ENCODE measurements around the gene SWI5. TPM values are rescaled to one million over a fixed set of nuclear protein-coding genes. Genes with fewer than 3 reads are reported as not detected.
A peak's percentile ranks its signal among the peaks of the same experiment; 100 is the strongest.

SWI5 gene
- total and polyA plus RNA-seq, 9 of the 15 experiments (the other 6 are each of a cell fraction or from before 2014, with no cell fraction given), result 62.8 to 133 (median 95.9) TPM

- TF ChIP-seq, protein P1, sequence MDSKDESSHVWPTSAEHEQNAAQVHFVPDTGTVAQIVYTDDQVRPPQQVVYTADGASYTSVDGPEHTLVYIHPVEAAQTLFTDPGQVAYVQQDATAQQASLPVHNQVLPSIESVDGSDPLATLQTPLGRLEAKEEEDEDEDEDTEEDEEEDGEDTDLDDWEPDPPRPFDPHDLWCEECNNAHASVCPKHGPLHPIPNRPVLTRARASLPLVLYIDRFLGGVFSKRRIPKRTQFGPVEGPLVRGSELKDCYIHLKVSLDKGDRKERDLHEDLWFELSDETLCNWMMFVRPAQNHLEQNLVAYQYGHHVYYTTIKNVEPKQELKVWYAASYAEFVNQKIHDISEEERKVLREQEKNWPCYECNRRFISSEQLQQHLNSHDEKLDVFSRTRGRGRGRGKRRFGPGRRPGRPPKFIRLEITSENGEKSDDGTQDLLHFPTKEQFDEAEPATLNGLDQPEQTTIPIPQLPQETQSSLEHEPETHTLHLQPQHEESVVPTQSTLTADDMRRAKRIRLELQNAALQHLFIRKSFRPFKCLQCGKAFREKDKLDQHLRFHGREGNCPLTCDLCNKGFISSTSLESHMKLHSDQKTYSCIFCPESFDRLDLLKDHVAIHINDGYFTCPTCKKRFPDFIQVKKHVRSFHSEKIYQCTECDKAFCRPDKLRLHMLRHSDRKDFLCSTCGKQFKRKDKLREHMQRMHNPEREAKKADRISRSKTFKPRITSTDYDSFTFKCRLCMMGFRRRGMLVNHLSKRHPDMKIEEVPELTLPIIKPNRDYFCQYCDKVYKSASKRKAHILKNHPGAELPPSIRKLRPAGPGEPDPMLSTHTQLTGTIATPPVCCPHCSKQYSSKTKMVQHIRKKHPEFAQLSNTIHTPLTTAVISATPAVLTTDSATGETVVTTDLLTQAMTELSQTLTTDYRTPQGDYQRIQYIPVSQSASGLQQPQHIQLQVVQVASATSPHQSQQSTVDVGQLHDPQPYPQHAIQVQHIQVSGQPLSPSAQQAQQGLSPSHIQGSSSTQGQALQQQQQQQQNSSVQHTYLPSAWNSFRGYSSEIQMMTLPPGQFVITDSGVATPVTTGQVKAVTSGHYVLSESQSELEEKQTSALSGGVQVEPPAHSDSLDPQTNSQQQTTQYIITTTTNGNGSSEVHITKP (IDR thresholded peaks at IDR 0.05; ENCODE audit: partially characterized antibody), result no peak
- TF ChIP-seq, protein P2, sequence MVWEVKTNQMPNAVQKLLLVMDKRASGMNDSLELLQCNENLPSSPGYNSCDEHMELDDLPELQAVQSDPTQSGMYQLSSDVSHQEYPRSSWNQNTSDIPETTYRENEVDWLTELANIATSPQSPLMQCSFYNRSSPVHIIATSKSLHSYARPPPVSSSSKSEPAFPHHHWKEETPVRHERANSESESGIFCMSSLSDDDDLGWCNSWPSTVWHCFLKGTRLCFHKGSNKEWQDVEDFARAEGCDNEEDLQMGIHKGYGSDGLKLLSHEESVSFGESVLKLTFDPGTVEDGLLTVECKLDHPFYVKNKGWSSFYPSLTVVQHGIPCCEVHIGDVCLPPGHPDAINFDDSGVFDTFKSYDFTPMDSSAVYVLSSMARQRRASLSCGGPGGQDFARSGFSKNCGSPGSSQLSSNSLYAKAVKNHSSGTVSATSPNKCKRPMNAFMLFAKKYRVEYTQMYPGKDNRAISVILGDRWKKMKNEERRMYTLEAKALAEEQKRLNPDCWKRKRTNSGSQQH (CRISPR knock-in tag; IDR thresholded peaks at IDR 0.05), result peak; percentile 11; the same call in 1 of the 2 replicates
- 0 out of 2 replicates have a peak, but pooled peaks have one; percentile 11 for TF ChIP-seq ZNF75A (CRISPR knock-in tag; IDR thresholded peaks at IDR 0.05)
- TF ChIP-seq RBM17 (IDR thresholded peaks at IDR 0.05; ENCODE audit: borderline replicate concordance, low read depth, low read length), result no peak
- no peak for TF ChIP-seq MCM5 (IDR thresholded peaks at IDR 0.05; ENCODE audit: low read depth)
- TF ChIP-seq EHMT2 (IDR thresholded peaks at IDR 0.05), result no peak
- no peak for TF ChIP-seq HSF4 (CRISPR knock-in tag; IDR thresholded peaks at IDR 0.05; ENCODE audit: borderline replicate concordance)
- TF ChIP-seq SMARCB1 (IDR thresholded peaks at IDR 0.05; ENCODE audit: insufficient read length, low read depth), result no peak
- 0 out of 2 replicates have a peak, but pooled peaks have one; percentile 28 for TF ChIP-seq ZNF436 (CRISPR knock-in tag; IDR thresholded peaks at IDR 0.05)
- TF ChIP-seq ZSCAN32 (CRISPR knock-in tag; IDR thresholded peaks at IDR 0.05), result no peak
- TF ChIP-seq BHLHE40 (IDR thresholded peaks at IDR 0.05; ENCODE audit: low read length), result no peak; the same call in 1 of the 2 replicates
- no peak for TF ChIP-seq SRSF1 (IDR thresholded peaks at IDR 0.05; ENCODE audit: low read depth, low read length)
- peak; percentile 4 for TF ChIP-seq CHD4 (IDR thresholded peaks at IDR 0.05; ENCODE audit: insufficient read depth, insufficient replicate concordance, low read depth, low read length, poor library complexity, severe bottlenecking)
- no peak for TF ChIP-seq ETV5 (CRISPR knock-in tag; IDR thresholded peaks at IDR 0.05; ENCODE audit: low read depth)
- peak; percentile 4; the same call in 1 of the 2 replicates for TF ChIP-seq OTX1 (CRISPR knock-in tag; IDR thresholded peaks at IDR 0.05)
- TF ChIP-seq POLR2AphosphoS2 (IDR thresholded peaks at IDR 0.05; ENCODE audit: low read length), result no peak
- no peak for TF ChIP-seq CBX2 (IDR thresholded peaks at IDR 0.05; ENCODE audit: insufficient read depth, low read length, poor library complexity, severe bottlenecking)
- TF ChIP-seq ZNF431 (CRISPR knock-in tag; IDR thresholded peaks at IDR 0.05), result no peak
- TF ChIP-seq HDAC2 (IDR thresholded peaks at IDR 0.05), result no peak
- no peak for TF ChIP-seq NFE2 (IDR thresholded peaks at IDR 0.05; ENCODE audit: low read depth)
- no peak for TF ChIP-seq NCOA2 (IDR thresholded peaks at IDR 0.05; ENCODE audit: partially characterized antibody in 2 of 2)
- TF ChIP-seq ZC3H8 (IDR thresholded peaks at IDR 0.05), result no peak
- no peak for TF ChIP-seq POLR2AphosphoS5 (IDR thresholded peaks at IDR 0.05; ENCODE audit: control insufficient read depth, insufficient read depth, low read depth, low read length)
- no peak for TF ChIP-seq CREBBP (IDR thresholded peaks at IDR 0.05; ENCODE audit: low read depth, low read length)
- no peak for TF ChIP-seq NONO (IDR thresholded peaks at IDR 0.05; ENCODE audit: low read depth in 2 of 2, low read length in 1 of 2)
- no peak for TF ChIP-seq ARID1B (IDR thresholded peaks at IDR 0.05)
Observed at GRCh38 chr9:128276574-128277270, 646 bp downstream of the SWI5 start (continued).
